Mononuclear cell (primary cell): Measurements from ENCODE around the gene LRFN4. TPM values are rescaled to one million over a fixed set of nuclear protein-coding genes. Genes with fewer than 3 reads are reported as not detected.

Source experiments
- H3K27me3 ChIP-seq: 2 replicates; pipeline ENCODE4 v1.6.0; 2011; ENCODE audit warnings: low read length, control low read depth; ENCODE audit not compliant: insufficient read depth
- H3K4me1 ChIP-seq: 2 replicates; pipeline ENCODE4 v1.5.1; 2011; ENCODE audit warnings: mild to moderate bottlenecking, low read length, control low read depth; ENCODE audit not compliant: insufficient read depth
- H3K4me3 ChIP-seq: 2 replicates; pipeline ENCODE4 v1.5.1; 2011; ENCODE audit warnings: mild to moderate bottlenecking, low read length, moderate library complexity
- H3K9me3 ChIP-seq: 2 replicates; pipeline ENCODE4 v1.5.1; 2011; ENCODE audit warnings: low read depth, mild to moderate bottlenecking, control low read depth, low read length
- total RNA-seq: library from RNA; depleted of rRNA; stranded (reverse); fragments of >200 nt; gene quantifications from one replicate; pipeline ENCODE4 v1.2.3, GENCODE V29; 2012

Gene LRFN4
- total RNA-seq, 1 donor = 2.1 TPM

DNA sequence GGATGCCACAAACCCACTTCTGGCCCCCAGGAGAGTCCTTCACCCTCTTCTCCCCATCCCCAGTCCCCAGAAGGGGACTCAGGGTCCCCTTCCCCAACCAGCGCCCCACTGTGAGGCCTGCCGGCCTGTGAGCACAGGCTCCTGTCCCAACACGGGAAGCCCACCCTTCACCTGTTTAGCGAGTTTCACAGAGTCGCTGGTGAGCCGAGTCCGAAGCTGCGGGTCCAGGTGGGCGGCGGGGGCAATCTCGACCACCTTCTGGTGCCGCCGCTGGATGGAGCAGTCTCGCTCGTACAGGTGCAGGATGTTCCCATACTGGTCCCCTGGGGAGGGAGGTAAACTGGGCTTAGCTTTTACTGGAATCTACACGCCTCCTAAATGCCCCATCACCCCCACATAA lies 13.3 kb downstream of the LRFN4 start:
- Histone ChIP-seq H3K27me3 (no peaks in the 10 kb centered on the region), H3K4me1 (peaks cover 8% of the 10 kb centered on the region), H3K9me3 (no peaks in the 10 kb centered on the region), H3K4me3 (no peak overlapping the region)

GRCh38 chr11:66870616-66871520 lies 14.0 kb downstream of the LRFN4 start:
- no peaks in the 10 kb centered on the region for H3K9me3 ChIP-seq
- H3K4me3 ChIP-seq = no peak overlapping the region
- H3K4me1 ChIP-seq = peaks cover 8% of the 10 kb centered on the region
- no peaks in the 10 kb centered on the region for H3K27me3 ChIP-seq

- H3K9me3 ChIP-seq = no peaks in the 10 kb centered on the region
- H3K4me3 ChIP-seq = no peak overlapping the region
- H3K27me3 ChIP-seq = no peaks in the 10 kb centered on the region
- peaks cover 8% of the 10 kb centered on the region for H3K4me1 ChIP-seq
Measured at GRCh38 chr11:66871521-66871901, 14.6 kb downstream of the LRFN4 start.

DNA sequence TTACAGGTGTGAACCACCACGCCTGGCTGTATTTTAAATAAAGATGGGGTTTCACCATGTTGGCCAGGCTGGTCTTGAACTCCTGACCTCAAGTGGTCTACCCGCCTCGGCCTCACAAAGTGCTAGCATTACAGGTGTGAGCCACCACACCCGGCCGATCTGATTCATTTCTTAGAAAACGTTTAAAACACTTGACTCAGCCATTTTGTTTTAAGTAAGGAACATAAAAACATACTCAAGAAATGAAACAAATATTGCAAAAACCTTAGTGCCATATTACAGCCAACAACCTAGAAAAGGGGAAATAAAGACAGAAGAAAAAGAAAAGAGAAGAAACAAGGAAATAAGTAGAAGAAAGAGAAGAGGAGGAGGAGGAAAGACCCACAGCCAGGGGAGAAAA lies 17.4 kb downstream of the LRFN4 start:
- no peaks in the 10 kb centered on the region for H3K27me3 ChIP-seq

GRCh38 chr11:66875378-66875777 lies 18.5 kb downstream of the LRFN4 start:
- no peaks in the 10 kb centered on the region for H3K9me3 ChIP-seq
- H3K4me1 ChIP-seq = no peaks in the 10 kb centered on the region
- H3K4me3 ChIP-seq = no peak overlapping the region
- H3K27me3 ChIP-seq = no peaks in the 10 kb centered on the region

More for the DNA sequence above, 17.4 kb downstream of the LRFN4 start:
- Histone ChIP-seq H3K4me1 (no peaks in the 10 kb centered on the region), H3K9me3 (no peaks in the 10 kb centered on the region), H3K4me3 (no peak overlapping the region)

- no peak overlapping the region for H3K4me3 ChIP-seq
- H3K9me3 ChIP-seq = no peaks in the 10 kb centered on the region
- H3K27me3 ChIP-seq = no peaks in the 10 kb centered on the region
- no peaks in the 10 kb centered on the region for H3K4me1 ChIP-seq
Measured at GRCh38 chr11:66877588-66878385, 20.9 kb downstream of the LRFN4 start.

- H3K4me1 ChIP-seq = no peaks in the 10 kb centered on the region
- H3K4me3 ChIP-seq = no peak overlapping the region
- H3K9me3 ChIP-seq = no peaks in the 10 kb centered on the region
- no peaks in the 10 kb centered on the region for H3K27me3 ChIP-seq
Measured at GRCh38 chr11:66878474-66878873, 21.6 kb downstream of the LRFN4 start.

DNA sequence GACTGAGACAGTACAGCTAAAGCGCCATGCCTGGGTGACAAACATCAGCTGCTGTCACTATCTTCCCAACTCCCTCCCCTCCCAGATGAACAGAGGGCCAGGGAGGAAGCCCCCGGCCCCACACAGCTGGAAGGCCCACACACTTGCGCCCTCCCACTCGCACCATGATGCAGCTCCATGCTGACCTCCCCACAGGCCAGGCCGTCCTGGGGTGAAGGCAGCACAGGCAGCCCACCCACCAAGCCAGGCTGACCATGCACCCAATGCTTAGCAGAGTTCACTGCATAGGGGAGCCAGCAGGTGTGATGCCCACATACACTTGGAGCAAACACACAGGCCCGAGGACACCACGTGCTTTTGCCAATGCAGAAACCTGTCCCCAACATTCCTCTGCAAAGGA lies 22.1 kb downstream of the LRFN4 start:
- Histone ChIP-seq H3K9me3 (no peaks in the 10 kb centered on the region), H3K4me3 (no peak overlapping the region), H3K4me1 (no peaks in the 10 kb centered on the region), H3K27me3 (no peaks in the 10 kb centered on the region)

DNA sequence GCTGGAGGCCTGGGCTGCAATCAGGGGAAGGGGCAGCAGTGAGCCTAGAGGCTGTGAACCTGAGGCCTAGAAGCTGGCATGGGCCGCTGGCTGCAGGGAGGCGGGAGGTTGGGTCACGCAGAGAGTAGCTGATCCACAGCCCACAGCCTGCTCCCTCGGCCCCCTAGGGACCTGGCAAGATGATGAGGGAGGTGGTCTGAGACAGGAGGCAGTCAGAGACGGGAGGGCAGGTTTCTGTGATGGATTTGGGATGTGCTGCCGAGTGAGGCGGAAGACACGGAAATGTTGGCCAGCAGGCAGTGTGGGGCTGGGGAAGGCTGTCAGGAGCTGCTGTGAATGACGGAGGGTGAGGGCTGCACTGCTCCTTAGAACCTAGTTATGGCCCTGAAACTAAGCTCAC lies 22.7 kb downstream of the LRFN4 start:
- no peaks in the 10 kb centered on the region for H3K4me1 ChIP-seq
- H3K4me3 ChIP-seq = no peak overlapping the region
- H3K9me3 ChIP-seq = no peaks in the 10 kb centered on the region
- H3K27me3 ChIP-seq = no peaks in the 10 kb centered on the region

- Histone ChIP-seq H3K9me3 (no peaks in the 10 kb centered on the region), H3K4me3 (no peak overlapping the region), H3K4me1 (no peaks in the 10 kb centered on the region), H3K27me3 (no peaks in the 10 kb centered on the region)
Measured at GRCh38 chr11:66879999-66880398, 23.1 kb downstream of the LRFN4 start.

DNA sequence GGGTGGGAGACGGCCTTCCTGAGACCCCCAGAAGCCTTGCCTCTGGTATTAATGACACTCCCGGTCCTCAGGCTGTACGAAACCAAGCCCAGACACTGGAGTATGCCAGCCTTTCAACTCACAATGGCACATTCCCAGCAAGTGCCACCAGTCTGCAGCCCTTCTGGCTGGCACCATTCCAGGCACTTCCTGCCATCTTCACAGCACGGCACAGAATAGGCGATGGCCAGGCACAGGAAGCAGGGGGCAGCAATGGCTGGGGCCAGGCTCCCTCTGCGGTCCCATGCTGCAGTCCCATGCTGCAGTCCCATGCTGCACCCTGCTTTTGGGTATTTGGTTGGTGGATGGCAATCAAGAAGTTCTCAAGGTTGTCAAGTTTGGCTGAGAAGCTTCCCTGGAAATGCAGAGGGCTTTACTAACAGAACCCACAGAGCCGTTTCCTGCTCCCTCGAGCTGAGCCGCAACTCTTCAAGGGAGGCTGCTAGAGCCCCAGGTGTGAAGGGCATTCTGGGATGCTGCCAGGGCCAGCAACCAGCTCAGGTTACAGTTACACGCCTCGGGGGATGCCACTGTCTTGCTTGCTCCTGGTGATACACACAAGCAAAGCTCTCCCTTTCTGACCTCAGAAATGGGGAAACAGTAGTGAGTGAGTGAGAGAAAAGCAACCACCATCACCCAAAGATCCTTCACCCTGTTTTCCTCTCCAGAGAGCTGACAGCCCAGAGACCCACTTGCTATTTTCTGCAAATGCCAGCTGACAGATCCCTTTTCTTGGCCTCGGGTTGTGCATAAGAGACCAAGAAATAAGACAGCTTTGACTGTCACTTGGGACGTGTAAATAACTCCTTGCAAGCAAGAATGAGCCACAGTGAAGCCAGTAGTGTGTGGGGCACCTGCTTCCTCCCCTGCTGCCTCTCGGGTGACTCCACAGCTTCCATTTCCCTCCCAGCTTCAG lies 23.9 kb downstream of the LRFN4 start:
- no peak overlapping the region for H3K4me3 ChIP-seq
- H3K27me3 ChIP-seq = no peaks in the 10 kb centered on the region

GRCh38 chr11:66881451-66881835 lies 24.6 kb downstream of the LRFN4 start:
- no peaks in the 10 kb centered on the region for H3K4me1 ChIP-seq
- H3K4me3 ChIP-seq = no peak overlapping the region
- no peaks in the 10 kb centered on the region for H3K27me3 ChIP-seq
- H3K9me3 ChIP-seq = no peaks in the 10 kb centered on the region

More for the DNA sequence above, 23.9 kb downstream of the LRFN4 start:
- H3K9me3 ChIP-seq = no peaks in the 10 kb centered on the region
- H3K4me1 ChIP-seq = no peaks in the 10 kb centered on the region

DNA sequence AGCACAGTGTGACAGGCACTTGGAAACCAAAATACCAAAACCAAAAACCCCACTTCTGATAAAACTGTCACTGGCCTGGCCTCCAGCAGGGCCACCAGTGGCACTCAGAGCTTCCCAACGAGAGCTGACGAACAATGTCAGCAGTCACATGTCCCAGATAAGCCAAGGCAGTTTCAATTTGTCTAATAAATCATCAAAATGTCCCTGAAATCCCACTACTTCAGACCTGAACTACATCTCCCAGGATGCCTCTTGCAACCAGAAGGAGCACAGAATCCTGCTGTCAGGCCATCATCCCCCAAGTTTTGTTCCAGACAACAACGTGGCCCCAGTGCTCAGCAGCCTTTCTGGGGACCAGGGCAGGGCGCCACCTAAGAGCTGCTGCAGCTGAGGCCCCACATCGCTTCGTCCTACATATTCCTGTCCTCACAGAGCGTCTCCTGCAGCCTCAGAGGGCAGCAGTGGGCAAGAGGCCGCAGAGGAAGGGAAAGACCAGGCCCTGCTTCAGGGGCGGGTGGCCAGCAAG lies 25.1 kb downstream of the LRFN4 start:
- Histone ChIP-seq H3K27me3 (no peaks in the 10 kb centered on the region), H3K9me3 (no peaks in the 10 kb centered on the region), H3K4me3 (no peak overlapping the region), H3K4me1 (no peaks in the 10 kb centered on the region)

- no peak overlapping the region for H3K4me3 ChIP-seq
- H3K9me3 ChIP-seq = no peaks in the 10 kb centered on the region
- H3K27me3 ChIP-seq = no peaks in the 10 kb centered on the region
- H3K4me1 ChIP-seq = no peaks in the 10 kb centered on the region
Measured at GRCh38 chr11:66882561-66883015, 25.7 kb downstream of the LRFN4 start.
